HCEC 1CT (cell line): Measurements from ENCODE around the gene FERMT3.
A peak's percentile ranks its signal among the peaks of the same experiment; 100 is the strongest.

Experiments used
- DNase-seq: peaks from one replicate; pipeline ENCODE4 v3.0.0-alpha.2; 2017

The FERMT3 gene

DNA sequence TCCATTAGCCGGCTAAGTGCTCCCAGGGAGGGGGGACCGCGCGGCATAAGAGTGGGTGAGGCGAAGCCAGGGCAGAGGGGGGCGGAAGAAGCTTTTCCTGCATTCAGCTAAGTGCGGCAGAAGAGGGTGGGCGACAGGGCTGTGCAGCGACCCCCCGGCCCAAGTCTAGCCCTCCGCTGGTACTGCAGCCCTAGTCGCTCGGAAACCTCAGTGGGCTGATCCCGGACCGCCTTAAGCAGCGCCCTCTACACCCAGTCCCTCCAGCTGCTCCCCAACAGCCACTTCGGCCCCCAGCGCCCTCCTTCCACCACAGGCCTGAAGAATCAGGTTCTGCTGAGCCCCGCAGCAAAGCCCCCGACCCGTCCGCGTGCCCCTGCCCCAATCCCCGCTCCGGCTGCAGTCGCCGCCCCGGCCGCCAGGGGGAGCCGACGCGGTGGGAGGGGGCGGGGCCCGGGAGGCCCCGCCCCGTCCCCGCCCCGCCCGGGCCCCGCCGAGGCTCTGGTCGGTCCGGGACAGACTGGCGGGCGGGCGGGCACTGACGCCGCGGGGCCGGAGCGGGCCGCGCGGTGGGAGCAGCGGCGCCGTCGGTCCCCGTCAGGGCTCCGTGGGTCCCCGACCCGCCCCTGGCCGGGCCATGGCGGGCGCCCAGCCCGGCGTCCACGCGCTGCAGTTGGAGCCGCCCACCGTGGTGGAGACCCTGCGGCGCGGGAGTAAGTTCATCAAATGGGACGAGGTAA is 44.7 kb downstream of the FERMT3 start, which contains the start of gene PLCB3:
Gene PLCB3, plus strand, starts transcription at position 515 of the 737 bp plus-strand sequence. Its CDS starts 120 bp downstream, at position 635.
- DNase-seq, result peak; percentile 35

DNA sequence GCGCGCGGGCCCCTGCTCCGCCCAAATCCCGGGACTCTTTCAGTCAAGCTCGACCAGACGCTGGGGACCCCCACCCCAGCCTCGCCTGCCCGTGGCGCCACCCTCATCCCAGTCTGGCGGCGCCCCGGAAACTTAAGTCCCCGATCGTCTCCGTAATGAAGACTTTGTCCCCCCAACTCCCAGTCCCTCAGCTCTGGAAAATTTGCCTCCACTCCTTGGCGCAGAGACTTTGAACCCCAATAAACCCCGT is 45.2 kb downstream of the FERMT3 start:
- DNase-seq, result no peak

DNA sequence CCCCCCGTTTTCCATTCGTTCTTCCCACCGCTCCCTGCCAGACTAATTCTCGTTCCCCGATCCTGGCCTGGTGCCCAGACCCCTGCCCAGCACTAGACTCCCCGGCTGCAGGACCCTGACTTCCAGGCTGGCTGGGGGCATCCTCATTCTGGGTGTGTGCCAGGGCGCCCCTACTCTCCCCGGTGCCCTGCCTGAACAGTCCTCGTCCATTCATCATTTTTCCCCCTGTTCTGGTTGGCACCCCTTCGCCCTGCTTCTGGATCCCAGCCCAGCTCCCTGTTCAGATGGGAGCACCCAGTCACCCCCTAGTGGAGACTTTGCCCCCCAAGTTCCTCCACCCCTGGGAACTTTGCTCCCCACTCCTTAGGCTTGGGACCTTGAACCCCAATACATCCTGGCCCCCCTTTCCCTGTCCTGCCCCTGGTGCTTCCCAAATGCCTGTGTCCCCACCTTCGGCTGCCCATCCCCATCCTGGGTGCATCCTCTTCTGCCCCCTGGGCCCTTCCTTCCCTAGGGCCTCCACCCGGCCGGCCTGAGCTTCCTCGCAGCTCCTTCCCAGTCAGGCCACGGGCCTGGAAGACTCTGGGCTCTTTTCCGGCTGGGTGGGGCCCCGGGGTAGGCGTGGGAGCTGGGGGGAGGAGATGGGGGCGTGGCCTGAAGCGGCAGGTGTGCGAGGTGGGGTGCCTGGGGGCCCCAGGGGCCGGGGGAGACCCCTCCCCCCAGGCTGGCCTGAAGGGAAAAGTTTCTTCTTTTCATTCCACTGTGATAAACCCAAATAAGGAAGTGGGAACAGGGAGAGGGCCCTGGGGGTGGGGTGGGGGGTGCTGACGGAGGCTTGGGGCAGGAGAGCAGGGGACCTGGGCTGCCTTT is 45.7 kb downstream of the FERMT3 start:
- peak; percentile 59 for DNase-seq

DNA sequence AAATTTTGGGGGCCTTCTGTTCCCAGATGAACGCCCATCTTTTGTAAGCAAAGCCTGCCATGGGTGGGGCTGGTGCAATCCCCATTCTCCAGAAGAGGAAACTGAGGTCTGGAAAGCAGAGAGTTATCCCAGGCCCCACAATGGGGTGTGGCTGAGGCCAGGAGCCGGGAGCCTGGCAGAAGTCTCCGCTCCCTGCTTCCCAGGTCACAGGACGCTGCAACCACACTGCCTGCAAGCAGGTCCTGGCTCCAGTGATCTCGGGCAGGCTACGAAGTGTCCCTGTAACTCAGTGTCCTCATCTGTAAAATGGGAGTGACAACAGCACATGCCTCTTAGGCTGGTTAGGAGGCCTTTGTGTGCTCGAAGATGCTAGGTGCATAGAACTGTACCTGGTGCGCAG is 46.5 kb downstream of the FERMT3 start:
- no peak for DNase-seq

DNA sequence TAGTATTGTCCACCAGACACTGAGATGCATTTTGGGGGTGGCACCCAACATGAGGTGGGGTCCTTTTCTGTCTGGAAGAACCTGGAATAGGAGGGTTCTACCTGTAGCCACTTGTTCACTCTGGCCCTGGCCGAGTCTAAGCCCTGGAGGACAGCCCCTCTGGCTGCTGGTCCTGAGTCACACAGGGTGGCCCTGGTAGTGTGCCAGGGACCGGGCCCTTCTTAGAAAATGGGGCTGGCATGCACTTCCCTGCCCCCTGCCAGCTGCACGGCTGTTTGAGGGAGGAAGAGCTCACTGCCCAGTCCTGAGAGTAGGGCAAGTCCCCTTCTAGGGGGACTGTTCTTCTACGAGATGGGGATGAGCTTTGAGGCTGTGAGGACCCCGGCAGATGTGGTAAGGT is 47.0 kb downstream of the FERMT3 start:
- DNase-seq, result no peak

DNA sequence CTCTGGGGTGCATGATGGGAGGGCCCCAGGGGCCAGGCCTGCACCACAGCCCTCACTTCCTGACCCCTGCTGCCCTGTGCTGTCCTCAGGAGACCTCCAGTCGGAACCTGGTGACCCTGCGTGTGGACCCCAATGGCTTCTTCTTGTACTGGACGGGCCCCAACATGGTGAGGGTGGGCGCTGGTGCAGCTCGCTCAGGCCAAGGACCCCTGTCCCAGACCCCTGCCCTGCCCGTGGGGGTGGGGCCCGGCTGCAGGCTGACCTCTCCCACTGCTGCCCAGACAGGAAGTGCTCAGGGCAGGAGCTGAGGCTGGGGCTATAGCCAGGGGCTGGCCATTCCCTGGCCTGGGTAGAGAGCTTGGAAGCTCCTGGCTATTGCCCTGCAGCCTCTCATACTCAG is 47.8 kb downstream of the FERMT3 start:
- no peak for DNase-seq

DNA sequence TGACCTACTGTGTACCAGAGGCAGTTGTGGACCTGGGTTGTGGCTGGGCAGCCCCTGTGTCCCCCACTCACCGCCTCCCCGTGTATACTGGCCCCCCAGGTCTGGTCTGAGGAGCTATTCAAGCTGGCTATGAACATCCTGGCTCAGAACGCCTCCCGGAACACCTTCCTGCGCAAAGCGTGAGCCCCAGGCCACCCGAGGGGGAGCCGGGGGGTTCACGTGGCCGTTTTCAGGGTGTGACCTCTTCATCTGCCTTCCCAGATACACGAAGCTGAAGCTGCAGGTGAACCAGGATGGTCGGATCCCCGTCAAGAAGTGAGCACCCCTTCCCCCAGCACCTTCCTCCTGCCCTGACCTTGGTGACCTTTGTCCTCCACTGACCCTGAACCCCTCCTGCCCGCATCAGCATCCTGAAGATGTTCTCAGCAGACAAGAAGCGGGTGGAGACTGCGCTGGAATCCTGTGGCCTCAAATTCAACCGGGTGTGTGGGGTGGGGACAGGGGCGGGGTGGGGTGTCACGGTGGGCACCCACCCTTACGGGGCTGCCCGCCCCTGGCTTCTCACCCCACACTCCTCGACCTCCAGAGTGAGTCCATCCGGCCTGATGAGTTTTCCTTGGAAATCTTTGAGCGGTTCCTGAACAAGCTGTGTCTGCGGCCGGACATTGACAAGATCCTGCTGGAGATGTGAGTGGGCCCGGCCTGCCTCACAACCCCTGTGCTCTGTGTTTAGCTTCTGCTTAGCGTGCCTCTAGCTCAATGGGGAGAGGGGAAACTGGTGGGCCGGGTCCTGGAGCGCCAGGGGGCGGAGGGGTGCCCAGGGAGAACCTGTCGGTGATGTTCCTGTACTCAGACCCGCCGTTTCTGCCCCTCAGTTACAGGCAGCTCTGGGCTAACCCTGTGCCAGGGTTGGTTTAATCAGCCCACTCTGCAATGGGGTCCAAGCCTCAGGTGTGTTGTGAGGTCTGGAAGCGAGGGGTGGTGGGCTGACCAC is 48.9 kb downstream of the FERMT3 start:
- no peak for DNase-seq

DNA sequence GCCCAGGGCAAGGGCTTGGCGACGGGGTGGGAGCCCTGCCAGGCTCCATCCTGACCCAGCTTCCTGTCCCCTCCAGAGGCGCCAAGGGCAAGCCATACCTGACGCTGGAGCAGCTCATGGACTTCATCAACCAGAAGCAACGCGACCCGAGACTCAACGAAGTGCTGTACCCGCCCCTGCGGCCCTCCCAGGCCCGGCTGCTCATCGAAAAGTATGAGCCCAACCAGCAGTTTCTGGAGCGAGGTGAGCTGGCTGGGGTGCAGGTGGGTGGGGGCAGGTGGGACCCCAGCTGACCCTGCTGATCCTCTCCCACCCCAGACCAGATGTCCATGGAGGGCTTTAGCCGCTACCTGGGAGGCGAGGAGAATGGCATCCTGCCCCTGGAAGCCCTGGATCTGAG is 49.8 kb downstream of the FERMT3 start:
- DNase-seq, result no peak

DNA sequence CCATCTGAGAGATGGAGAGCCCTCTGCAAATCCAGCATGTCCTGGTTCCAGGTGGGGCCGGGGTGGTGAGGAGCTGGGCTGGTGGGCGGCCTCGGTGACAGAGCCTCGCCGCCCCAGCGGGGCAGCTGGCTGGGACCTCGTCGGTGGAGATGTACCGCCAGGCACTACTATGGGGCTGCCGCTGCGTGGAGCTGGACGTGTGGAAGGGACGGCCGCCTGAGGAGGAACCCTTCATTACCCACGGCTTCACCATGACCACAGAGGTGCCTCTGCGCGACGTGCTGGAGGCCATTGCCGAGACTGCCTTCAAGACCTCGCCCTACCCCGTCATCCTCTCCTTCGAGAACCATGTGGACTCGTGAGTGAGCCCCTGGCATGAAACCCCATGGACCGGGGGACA is 51.8 kb downstream of the FERMT3 start:
- DNase-seq, result no peak

DNA sequence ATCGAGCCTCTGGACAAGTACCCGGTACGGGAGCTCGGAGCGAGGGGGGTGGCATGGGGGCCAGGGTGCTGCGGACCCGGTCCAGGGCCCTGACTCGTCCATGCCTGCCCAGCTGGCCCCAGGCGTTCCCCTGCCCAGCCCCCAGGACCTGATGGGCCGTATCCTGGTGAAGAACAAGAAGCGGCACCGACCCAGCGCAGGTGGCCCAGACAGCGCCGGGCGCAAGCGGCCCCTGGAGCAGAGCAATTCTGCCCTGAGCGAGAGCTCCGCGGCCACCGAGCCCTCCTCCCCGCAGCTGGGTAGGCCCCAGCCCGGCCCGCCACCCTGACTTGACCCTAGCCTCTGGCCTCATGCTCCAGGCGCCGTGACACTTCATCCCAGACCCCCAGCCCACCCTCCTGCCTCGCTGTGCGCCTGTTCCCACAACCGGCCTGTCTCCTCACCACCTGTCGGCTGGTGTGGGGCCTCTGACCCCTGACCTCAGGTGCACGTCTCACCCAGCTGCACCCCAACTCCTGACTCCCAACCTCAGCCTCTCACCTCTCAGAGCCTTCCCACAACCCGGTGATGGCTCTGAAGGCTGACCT is 52.5 kb downstream of the FERMT3 start:
- no peak for DNase-seq

DNA sequence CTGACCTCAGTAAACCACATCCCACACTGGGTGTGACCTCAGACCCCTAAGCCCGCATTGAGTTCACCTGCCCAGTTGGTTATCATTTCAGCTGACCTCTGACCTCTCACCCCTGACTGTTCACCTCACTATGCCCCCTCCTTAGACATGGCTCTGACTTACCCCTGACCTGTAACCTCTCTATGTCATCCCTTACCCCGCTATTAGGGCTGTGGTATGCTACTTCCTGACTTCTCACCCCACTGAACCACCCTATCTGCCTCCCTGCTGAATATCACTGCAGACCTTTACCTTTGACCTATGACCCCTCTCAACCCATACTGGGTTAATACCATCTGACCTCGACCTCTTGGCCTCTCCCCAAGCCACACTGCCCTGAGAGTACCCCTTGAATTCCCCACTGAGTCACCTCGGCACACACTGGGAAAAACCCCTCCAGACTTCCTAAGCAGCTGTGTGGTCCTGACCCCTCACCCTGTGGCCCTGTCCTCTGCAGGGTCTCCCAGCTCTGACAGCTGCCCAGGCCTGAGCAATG is 53.1 kb downstream of the FERMT3 start:
- DNase-seq, result no peak

DNA sequence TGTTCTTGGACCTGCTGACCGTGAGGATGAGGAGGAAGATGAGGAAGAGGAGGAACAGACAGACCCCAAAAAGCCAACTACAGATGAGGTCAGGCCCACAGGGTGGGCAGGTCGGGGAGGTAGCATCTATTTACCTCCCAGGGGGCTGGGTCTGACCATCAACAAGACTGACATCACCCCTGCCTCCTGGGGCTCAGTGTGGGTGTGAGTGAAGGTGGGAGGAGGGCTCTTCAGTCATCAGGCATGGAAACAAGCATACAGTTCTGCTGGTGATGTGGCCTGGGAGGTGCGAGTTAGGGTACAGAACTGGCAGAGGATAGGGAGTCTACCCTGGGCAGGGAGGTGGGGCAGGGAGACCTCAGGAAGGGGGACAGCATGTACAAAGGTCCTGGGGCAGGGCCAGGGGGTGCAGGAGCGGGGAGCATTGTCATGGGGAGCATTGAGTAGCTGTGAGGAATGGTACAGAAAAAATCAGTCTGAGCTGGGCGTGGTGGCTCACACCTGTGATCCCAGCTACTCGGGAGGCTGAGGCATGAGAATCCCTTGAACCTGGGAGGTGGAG is 53.7 kb downstream of the FERMT3 start:
- DNase-seq, result no peak

DNA sequence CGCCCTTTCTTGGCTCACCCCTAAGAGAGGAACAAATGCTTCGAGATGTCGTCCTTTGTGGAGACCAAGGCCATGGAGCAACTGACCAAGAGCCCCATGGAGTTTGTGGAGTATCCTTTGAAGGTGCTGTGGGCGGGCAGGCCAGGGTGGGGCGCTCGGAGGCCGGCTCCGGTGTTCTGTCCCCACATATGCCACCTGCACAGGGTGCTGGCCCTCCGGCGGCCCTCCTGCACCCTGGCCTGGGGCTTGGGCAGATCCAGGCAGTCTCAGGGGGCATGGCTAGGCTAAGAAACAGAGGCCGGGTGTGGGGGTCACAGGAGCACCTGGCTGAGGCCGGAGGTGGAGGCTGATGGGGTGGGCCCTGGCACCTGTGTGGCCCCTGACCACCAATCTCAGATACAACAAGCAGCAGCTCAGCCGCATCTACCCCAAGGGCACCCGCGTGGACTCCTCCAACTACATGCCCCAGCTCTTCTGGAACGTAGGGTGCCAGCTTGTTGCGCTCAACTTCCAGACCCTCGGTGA is 55.1 kb downstream of the FERMT3 start:
- no peak for DNase-seq

DNA sequence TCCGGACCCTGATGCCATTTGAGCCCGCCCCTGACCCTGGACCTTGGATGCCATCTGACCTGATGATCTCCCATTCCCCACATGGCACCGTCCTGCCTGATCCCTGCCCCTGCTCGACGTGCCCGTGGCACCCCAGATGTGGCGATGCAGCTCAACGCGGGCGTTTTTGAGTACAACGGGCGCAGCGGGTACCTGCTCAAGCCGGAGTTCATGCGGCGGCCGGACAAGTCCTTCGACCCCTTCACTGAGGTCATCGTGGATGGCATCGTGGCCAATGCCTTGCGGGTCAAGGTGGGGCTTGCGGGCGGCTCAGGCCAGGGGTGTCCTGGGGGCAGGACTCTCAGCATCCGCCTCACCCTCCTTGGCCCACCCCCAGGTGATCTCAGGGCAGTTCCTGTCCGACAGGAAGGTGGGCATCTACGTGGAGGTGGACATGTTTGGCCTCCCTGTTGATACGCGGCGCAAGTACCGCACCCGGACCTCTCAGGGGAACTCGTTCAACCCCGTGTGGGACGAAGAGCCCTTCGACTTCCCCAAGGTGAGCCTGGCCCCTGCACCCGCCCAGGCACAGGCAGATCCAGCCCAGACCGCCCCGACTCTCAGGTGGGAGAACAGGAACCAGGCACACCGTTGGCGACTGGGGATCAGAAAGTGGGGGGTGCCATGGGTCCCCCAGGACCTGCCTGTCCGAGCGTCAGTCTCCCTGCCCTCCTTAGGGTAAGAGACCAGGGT is 55.9 kb downstream of the FERMT3 start:
- DNase-seq, result no peak

DNA sequence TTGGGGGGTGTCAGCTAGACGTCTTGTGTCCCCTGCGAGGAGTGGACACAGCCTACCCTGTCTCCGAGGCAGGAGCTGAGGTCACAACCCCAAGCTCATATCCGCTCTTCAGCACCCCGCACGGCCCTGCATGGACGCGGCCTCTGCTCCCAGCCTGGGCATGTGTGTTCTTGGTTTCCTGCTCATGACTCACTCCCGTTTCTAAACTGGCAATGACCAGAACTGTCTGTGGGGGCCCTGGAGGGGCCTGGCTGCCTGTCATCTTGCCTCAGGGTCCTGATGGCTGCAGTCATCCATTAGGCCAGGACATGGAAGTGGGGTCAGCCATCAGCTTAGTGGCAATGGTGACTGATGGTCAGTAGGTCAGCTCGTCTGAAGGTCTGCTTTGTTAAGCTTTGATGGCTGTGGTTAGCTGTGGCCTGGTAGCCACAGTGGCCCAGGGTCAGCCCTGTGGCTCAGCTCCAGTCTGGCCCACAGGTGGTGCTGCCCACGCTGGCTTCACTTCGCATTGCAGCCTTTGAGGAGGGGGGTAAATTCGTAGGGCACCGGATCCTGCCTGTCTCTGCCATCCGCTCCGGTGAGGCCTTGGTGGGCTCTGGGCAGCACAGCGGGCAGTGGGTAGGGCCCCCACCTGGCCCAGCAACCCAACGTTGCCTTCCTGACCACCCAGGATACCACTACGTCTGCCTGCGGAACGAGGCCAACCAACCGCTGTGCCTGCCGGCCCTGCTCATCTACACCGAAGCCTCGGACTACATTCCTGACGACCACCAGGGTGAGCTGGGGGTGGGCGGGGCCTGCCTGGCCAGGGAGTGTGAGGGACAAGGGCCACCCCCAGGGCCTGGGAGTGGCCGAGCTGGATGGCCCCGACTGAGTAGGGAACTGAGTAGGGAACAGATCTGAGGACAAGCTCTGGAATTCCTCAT is 56.8 kb downstream of the FERMT3 start:
- peak; percentile 28 for DNase-seq

DNA sequence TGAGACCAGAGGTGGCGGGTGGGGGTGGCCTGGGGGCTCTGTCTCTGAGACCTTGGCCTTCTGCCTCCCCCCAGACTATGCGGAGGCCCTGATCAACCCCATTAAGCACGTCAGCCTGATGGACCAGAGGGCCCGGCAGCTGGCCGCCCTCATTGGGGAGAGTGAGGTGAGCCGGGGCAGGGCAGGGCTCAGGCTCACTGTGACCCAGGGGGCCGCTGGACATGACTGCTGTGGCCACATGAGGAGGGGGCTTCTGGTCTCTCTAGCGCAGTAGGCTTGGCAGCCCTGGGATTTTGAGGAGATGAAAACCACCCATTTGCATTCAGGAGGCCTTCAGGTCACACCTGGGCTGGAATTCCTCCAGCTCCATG is 57.4 kb downstream of the FERMT3 start:
- DNase-seq, result no peak

DNA sequence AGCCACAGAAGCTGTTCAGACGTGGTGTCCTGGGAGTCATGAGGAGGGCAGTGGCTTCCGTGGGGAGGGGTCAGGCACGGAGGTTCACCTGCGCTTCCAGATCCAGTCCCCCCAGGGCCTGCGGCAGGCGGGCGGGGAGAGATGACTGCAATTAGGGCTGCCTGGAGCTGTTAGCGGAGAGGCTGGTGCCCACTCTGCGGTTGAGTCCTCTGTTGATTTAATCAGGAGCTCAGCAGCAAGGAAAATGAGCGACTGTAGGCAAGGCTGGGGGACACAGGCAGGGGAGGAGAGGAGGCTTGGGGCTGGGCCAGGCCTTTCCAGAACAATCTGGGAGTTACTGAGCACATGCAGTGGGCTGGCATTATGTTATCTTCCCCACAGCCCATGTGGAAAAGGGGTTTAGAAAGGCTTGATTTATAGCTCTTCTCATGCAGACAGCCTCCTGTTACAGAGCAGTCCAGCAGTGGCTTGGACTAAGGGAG is 57.9 kb downstream of the FERMT3 start:
- no peak for DNase-seq

DNA sequence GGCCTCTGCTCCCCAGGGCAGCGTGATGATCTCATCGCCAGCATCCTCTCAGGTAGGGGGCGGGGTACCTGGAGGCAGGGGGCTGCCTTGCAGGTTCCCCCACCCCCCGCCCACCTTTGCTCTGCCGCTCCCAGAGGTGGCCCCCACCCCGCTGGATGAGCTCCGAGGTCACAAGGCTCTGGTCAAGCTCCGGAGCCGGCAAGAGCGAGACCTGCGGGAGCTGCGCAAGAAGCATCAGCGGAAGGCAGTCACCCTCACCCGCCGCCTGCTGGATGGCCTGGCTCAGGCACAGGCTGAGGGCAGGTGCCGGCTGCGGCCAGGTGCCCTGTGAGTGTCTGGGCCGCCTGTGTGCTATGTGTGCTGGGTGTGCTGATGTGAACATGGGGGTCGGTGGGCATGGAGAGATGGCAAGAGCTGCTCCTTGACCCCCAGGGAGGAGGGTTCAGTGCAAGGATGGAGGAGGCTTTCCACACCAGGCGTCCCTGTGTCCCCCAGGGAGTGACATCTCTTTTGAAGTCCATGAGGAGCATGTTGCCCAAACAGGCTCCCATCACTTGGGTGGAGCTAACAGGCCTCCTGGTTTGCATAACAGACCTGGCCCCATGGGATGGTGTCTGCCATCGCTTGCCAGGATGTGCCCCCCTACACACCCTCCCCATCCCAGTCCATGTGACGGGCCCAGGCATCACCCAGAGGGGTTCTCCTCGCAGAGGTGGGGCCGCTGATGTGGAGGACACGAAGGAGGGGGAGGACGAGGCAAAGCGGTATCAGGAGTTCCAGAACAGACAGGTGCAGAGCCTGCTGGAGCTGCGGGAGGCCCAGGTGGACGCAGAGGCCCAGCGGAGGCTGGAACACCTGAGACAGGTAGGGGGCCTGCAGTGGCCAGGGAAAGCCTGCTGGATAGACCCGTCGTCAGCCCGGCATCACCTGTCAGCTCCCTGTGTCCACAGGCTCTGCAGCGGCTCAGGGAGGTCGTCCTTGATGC is 58.9 kb downstream of the FERMT3 start:
- no peak for DNase-seq

DNA sequence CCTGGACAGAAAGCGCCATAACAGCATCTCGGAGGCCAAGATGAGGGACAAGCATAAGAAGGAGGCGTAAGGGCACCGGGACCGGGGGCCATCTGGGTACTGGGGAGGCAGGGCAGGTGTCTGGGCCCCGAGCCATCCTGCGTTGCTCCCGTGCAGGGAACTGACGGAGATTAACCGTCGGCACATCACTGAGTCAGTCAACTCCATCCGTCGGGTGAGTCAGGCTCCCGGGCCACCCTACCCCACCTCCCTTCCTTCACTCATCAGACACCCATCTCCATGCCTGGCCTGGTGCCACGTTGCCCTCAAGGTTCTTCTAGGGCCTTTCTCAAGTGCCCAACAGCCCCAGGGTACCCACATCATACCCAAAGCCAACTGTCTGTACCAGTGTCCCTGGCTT is 59.8 kb downstream of the FERMT3 start:
- DNase-seq, result no peak
